Stimulated activated CD8-positive, alpha-beta memory T cell treated with anti-CD3 and anti-CD28 coated beads, Interleukin-2, amount 100 ng/mL, for 48 hours (primary cell): Measurements from ENCODE around the gene CDK17.

Experiments
- DNase-seq, 2 donors: peaks; one replicate each; pipeline ENCODE4 v3.0.0-alpha.2; 2020; ENCODE audit warnings: low read depth in 2 of 2

CDK17 gene

GRCh38 chr12:96263449-96263902, 136.8 kb downstream of the CDK17 start:
- no peak for DNase-seq

- no peak for DNase-seq
Observed at GRCh38 chr12:96261557-96261956, 138.7 kb downstream of the CDK17 start.

GRCh38 chr12:96260644-96261043, 139.6 kb downstream of the CDK17 start:
- DNase-seq, result no peak

- DNase-seq, result no peak
Observed at GRCh38 chr12:96260231-96260630, 140.0 kb downstream of the CDK17 start.

GRCh38 chr12:96258104-96258961, 141.9 kb downstream of the CDK17 start:
- DNase-seq, result no peak

GRCh38 chr12:96257550-96258103, 142.6 kb downstream of the CDK17 start:
- DNase-seq, result no peak

- no peak for DNase-seq
Observed at GRCh38 chr12:96256672-96257361, 143.4 kb downstream of the CDK17 start.

- no peak for DNase-seq
Observed at GRCh38 chr12:96255077-96255476, 145.2 kb downstream of the CDK17 start.

GRCh38 chr12:96250119-96250685, 150.0 kb downstream of the CDK17 start:
- no peak for DNase-seq

- DNase-seq, result no peak
Observed at GRCh38 chr12:96249196-96250118, 150.8 kb downstream of the CDK17 start.

- DNase-seq, result no peak
Observed at GRCh38 chr12:96248136-96248931, 151.9 kb downstream of the CDK17 start.

- no peak for DNase-seq
Observed at GRCh38 chr12:96247563-96247962, 152.7 kb downstream of the CDK17 start.

GRCh38 chr12:96246926-96247505, 153.2 kb downstream of the CDK17 start:
- no peak for DNase-seq

- DNase-seq, result no peak
Observed at GRCh38 chr12:96244826-96245225, 155.4 kb downstream of the CDK17 start.

- DNase-seq, result no peak
Observed at GRCh38 chr12:96242597-96242996, 157.6 kb downstream of the CDK17 start.

- peak; percentile 20 to 36 for DNase-seq
Observed at GRCh38 chr12:96241846-96242256, 158.4 kb downstream of the CDK17 start.

GRCh38 chr12:96241431-96241830, 158.8 kb downstream of the CDK17 start:
- no peak for DNase-seq

GRCh38 chr12:96240656-96241055, 159.6 kb downstream of the CDK17 start:
- DNase-seq, result no peak

- DNase-seq, result no peak
Observed at GRCh38 chr12:96239711-96240635, 160.3 kb downstream of the CDK17 start.
